Uterus (tissue), 4 donors: ENCODE measurements around the gene PTGES3L. TPM values are rescaled to one million over a fixed set of nuclear protein-coding genes. Genes with fewer than 3 reads are reported as not detected.

Experiments used
- DNase-seq, 2 donors: peaks; one replicate each; pipeline ENCODE4 v3.0.0-alpha.2; 2019 to 2020
- H3K27ac ChIP-seq, 2 donors: fragments of 200-600 bp; sonication (generic); 1 replicate in 1 of 2; 2 replicates in 1 of 2; pipeline ENCODE4 v1.5.1; 2016 to 2018
- H3K27me3 ChIP-seq, 2 donors: fragments of 200-600 bp; sonication (generic); one replicate each; pipeline ENCODE4 v1.5.1; 2018 to 2019; ENCODE audit warnings: control low read depth in 1 of 2
- H3K36me3 ChIP-seq, 2 donors: fragments of 200-600 bp; sonication (generic); one replicate each; pipeline ENCODE4 v1.5.1; 2019; ENCODE audit warnings: control low read depth in 1 of 2
- H3K4me1 ChIP-seq, 2 donors: fragments of 200-600 bp; sonication (generic); one replicate each; pipeline ENCODE4 v1.5.1; 2018 to 2019; ENCODE audit warnings: control low read depth in 1 of 2
- H3K4me3 ChIP-seq, 2 donors: fragments of 200-600 bp; sonication (generic); 1 replicate in 1 of 2; 2 replicates in 1 of 2; pipeline ENCODE4 v1.5.1; 2018 to 2019; ENCODE audit warnings: mild to moderate bottlenecking in 1 of 2
- H3K9me3 ChIP-seq, 2 donors: fragments of 200-600 bp; sonication (generic); one replicate each; pipeline ENCODE4 v1.5.1; 2019; ENCODE audit warnings: control low read depth in 1 of 2
- CTCF ChIP-seq, 4 experiments: fragments of 200-600 bp in 2 of 4; fragments of 450-650 bp in 2 of 4; sonication (generic) in 2 of 4; IDR thresholded peaks; one replicate each; pipeline ENCODE4 v1.5.1; 2016 to 2019; ENCODE audit warnings: antibody characterized with exemption in 4 of 4, mild to moderate bottlenecking in 2 of 4, moderate library complexity in 1 of 4
- POLR2A ChIP-seq, 2 donors: fragments of 450-650 bp; IDR thresholded peaks; one replicate each; pipeline ENCODE4 v1.6.1; 2016; ENCODE audit warnings: antibody characterized with exemption in 2 of 2, mild to moderate bottlenecking in 1 of 2, moderate library complexity in 1 of 2
- intact Hi-C: fragments of 100-400 bp; cut with DNase I; formaldehyde crosslinking; loops from one replicate; pipeline ENCODE4 v1.15.1; 2023; ENCODE audit warnings: low total_unique reads
- total RNA-seq, 4 donors: library from RNA; depleted of rRNA in 3 of 4; stranded (reverse); fragments of >200 nt in 3 of 4; gene quantifications; one replicate each; pipeline versions ENCODE4 v1.1.0 to v1.2.4, GENCODE V29; 2014 to 2023
- donor health status: DM: yes; HTN: yes; CAD: no.

Gene PTGES3L
- total RNA-seq, 4 donors from 2014 or later, result 0.51 to 3.7 (median 1.2) TPM; not detected in 1

- intact Hi-C loops, result no loop called here
- peaks cover 0 to 11% of the 10 kb centered on the region in 2 donors for H3K4me1 ChIP-seq
Observed at GRCh38 chr17:43018008-43018853, 38.4 kb upstream of the PTGES3L start.

GRCh38 chr17:43016216-43016615 is 36.3 kb upstream of the PTGES3L start:
- H3K27ac ChIP-seq, result peak overlapping the region; percentile 54 to 62
- H3K36me3 ChIP-seq, result no peaks in the 10 kb centered on the region
- no peak overlapping the region for H3K4me3 ChIP-seq
- peaks cover 0 to 11% of the 10 kb centered on the region in 2 donors for H3K4me1 ChIP-seq
- TF ChIP-seq CTCF (IDR thresholded peaks at IDR 0.05), result no peak
- TF ChIP-seq POLR2A (IDR thresholded peaks at IDR 0.05), result no peak
- DNase-seq, result no peak
- intact Hi-C loops, result no loop called here
- H3K27me3 ChIP-seq, result no peaks in the 10 kb centered on the region
- no peaks in the 10 kb centered on the region for H3K9me3 ChIP-seq

More at GRCh38 chr17:43018008-43018853, 38.4 kb upstream of the PTGES3L start:
- TF ChIP-seq CTCF (IDR thresholded peaks at IDR 0.05) (no peak), POLR2A (IDR thresholded peaks at IDR 0.05) (no peak)
- no peak for DNase-seq
- no peaks in the 10 kb centered on the region for H3K36me3 ChIP-seq
- H3K27ac ChIP-seq, result peak overlapping the region; percentile 30 to 89
- H3K9me3 ChIP-seq, result no peaks in the 10 kb centered on the region
- H3K4me3 ChIP-seq, result no peak overlapping the region
- no peaks in the 10 kb centered on the region for H3K27me3 ChIP-seq

- H3K27me3 ChIP-seq, result no peaks in the 10 kb centered on the region
- H3K27ac ChIP-seq, result peak overlapping the region; percentile 54 to 62
- H3K4me3 ChIP-seq, result no peak overlapping the region
- peak; percentile 56 to 79 for DNase-seq
- peaks cover 0 to 11% of the 10 kb centered on the region in 2 donors for H3K4me1 ChIP-seq
- H3K9me3 ChIP-seq, result no peaks in the 10 kb centered on the region
- TF ChIP-seq CTCF (IDR thresholded peaks at IDR 0.05) (no peak), POLR2A (IDR thresholded peaks at IDR 0.05) (no peak)
- intact Hi-C loops, result no loop called here
- no peaks in the 10 kb centered on the region for H3K36me3 ChIP-seq
Observed at GRCh38 chr17:43015579-43015978, 35.7 kb upstream of the PTGES3L start.

- H3K4me3 ChIP-seq, result no peak overlapping the region
- intact Hi-C loops, result no loop called here
- H3K27ac ChIP-seq, result peak overlapping the region; percentile 54 to 62
- H3K9me3 ChIP-seq, result no peaks in the 10 kb centered on the region
- no peak for DNase-seq
- no peaks in the 10 kb centered on the region for H3K27me3 ChIP-seq
- peaks cover 0 to 6% of the 10 kb centered on the region in 2 donors for H3K4me1 ChIP-seq
- no peaks in the 10 kb centered on the region for H3K36me3 ChIP-seq
- TF ChIP-seq POLR2A (IDR thresholded peaks at IDR 0.05) (no peak), CTCF (IDR thresholded peaks at IDR 0.05) (no peak)
Observed at GRCh38 chr17:43014649-43015542, 35.0 kb upstream of the PTGES3L start.
